ACC112 (cell line): ENCODE measurements around the gene MTMR6.

ENCODE experiments used
- H2AFZ ChIP-seq: fragments of 200-600 bp; sonication (generic); one replicate; pipeline ENCODE4 v1.6.0; 2017; ENCODE audit warnings: antibody characterized with exemption, low read length; ENCODE audit not compliant: unreplicated experiment
- H3K27ac ChIP-seq: fragments of 200-600 bp; sonication (generic); 2 replicates; pipeline ENCODE4 v1.5.1; 2014; ENCODE audit warnings: low read depth, mild to moderate bottlenecking, antibody characterized with exemption, low read length, moderate library complexity
- H3K27me3 ChIP-seq: fragments of 200-600 bp; sonication (generic); 2 replicates; pipeline ENCODE4 v1.6.1; 2014; ENCODE audit warnings: mild to moderate bottlenecking, antibody characterized with exemption, low read length, moderate library complexity, mixed read lengths; ENCODE audit not compliant: insufficient read depth
- H3K36me3 ChIP-seq: fragments of 200-600 bp; sonication (generic); 2 replicates; pipeline ENCODE4 v1.6.1; 2016; ENCODE audit warnings: mild to moderate bottlenecking, antibody characterized with exemption, low read length, moderate library complexity, mixed read lengths; ENCODE audit not compliant: insufficient read depth
- H3K4me1 ChIP-seq: fragments of 200-600 bp; sonication (generic); one replicate; pipeline ENCODE4 v1.6.1; 2016; ENCODE audit warnings: low read length, mixed read lengths; ENCODE audit not compliant: insufficient read depth, unreplicated experiment, control insufficient read depth
- H3K4me3 ChIP-seq: fragments of 200-600 bp; sonication (generic); 2 replicates; pipeline ENCODE4 v1.5.1; 2014; ENCODE audit warnings: mild to moderate bottlenecking, low read depth, low read length
- H3K79me2 ChIP-seq: fragments of 200-600 bp; sonication (generic); one replicate; pipeline ENCODE4 v1.6.0; 2016; ENCODE audit warnings: low read length; ENCODE audit not compliant: control insufficient read depth, unreplicated experiment, insufficient read depth

MTMR6 gene

GRCh38 chr13:25301347-25302113, 14.2 kb upstream of the MTMR6 start, which contains the start of gene NUP58:
NUP58 (plus strand) TSS chr13:25301625; CDS start chr13:25301774, 149 bp downstream.
- Histone ChIP-seq H3K4me3 (peak within 1 kb of the TSS; percentile 88), H3K27ac (peak within 1 kb of the TSS; percentile 90), H3K4me1 (peaks cover 18% of the 10 kb centered on the region), H3K27me3 (peaks cover 5% of the 10 kb centered on the region), H3K79me2 (peaks cover 46% of the 10 kb centered on the region), H3K36me3 (peaks cover 15% of the 10 kb centered on the region), H2AFZ (peak within 1 kb of the TSS; percentile 91)

GRCh38 chr13:25300861-25301346, 13.6 kb upstream of the MTMR6 start:
- H3K36me3 ChIP-seq: peaks cover 15% of the 10 kb centered on the region
- peak overlapping the region; percentile 88 for H3K4me3 ChIP-seq
- H2AFZ ChIP-seq: peak overlapping the region; percentile 91
- H3K27me3 ChIP-seq: peaks cover 12% of the 10 kb centered on the region
- peak overlapping the region; percentile 90 for H3K27ac ChIP-seq
- H3K79me2 ChIP-seq: peaks cover 40% of the 10 kb centered on the region
- peaks cover 18% of the 10 kb centered on the region for H3K4me1 ChIP-seq

GRCh38 chr13:25295701-25296100, 8.4 kb upstream of the MTMR6 start:
- Histone ChIP-seq H3K79me2 (no peaks in the 10 kb centered on the region), H3K4me1 (no peaks in the 10 kb centered on the region), H2AFZ (no peak overlapping the region), H3K4me3 (no peak overlapping the region), H3K36me3 (no peaks in the 10 kb centered on the region), H3K27me3 (peaks cover 17% of the 10 kb centered on the region), H3K27ac (no peak overlapping the region)

- Histone ChIP-seq H3K4me1 (no peaks in the 10 kb centered on the region), H3K79me2 (no peaks in the 10 kb centered on the region), H3K27ac (no peak overlapping the region), H3K27me3 (peaks cover 17% of the 10 kb centered on the region), H2AFZ (no peak overlapping the region), H3K36me3 (no peaks in the 10 kb centered on the region), H3K4me3 (no peak overlapping the region)
Measured at GRCh38 chr13:25295228-25295627, 7.9 kb upstream of the MTMR6 start.

GRCh38 chr13:25292301-25292700, 5.0 kb upstream of the MTMR6 start:
- no peaks in the 10 kb centered on the region for H3K79me2 ChIP-seq
- H3K4me3 ChIP-seq: no peak overlapping the region
- H3K36me3 ChIP-seq: no peaks in the 10 kb centered on the region
- peaks cover 3% of the 10 kb centered on the region for H3K4me1 ChIP-seq
- H3K27me3 ChIP-seq: peaks cover 17% of the 10 kb centered on the region
- no peak overlapping the region for H3K27ac ChIP-seq
- H2AFZ ChIP-seq: no peak overlapping the region

- H3K4me1 ChIP-seq: peaks cover 3% of the 10 kb centered on the region
- no peak overlapping the region for H2AFZ ChIP-seq
- no peaks in the 10 kb centered on the region for H3K36me3 ChIP-seq
- peaks cover 13% of the 10 kb centered on the region for H3K27me3 ChIP-seq
- H3K4me3 ChIP-seq: no peak overlapping the region
- H3K27ac ChIP-seq: no peak overlapping the region
- no peaks in the 10 kb centered on the region for H3K79me2 ChIP-seq
Measured at GRCh38 chr13:25291691-25292090, 4.4 kb upstream of the MTMR6 start.

- Histone ChIP-seq H3K36me3 (no peaks in the 10 kb centered on the region), H3K4me1 (peaks cover 3% of the 10 kb centered on the region), H3K4me3 (no peak overlapping the region), H3K79me2 (peaks cover 26% of the 10 kb centered on the region), H3K27ac (no peak overlapping the region), H3K27me3 (no peaks in the 10 kb centered on the region), H2AFZ (no peak overlapping the region)
Measured at GRCh38 chr13:25288966-25289365, 1.7 kb upstream of the MTMR6 start.

GRCh38 chr13:25286308-25286968, 850 bp downstream of the MTMR6 start:
- Histone ChIP-seq H3K36me3 (no peaks in the 10 kb centered on the region), H3K4me1 (peaks cover 3% of the 10 kb centered on the region), H3K4me3 (peak overlapping the region; percentile 93)

GRCh38 chr13:25281935-25282332, 5.4 kb downstream of the MTMR6 start:
- no peaks in the 10 kb centered on the region for H3K36me3 ChIP-seq
- no peaks in the 10 kb centered on the region for H3K27me3 ChIP-seq
- no peak overlapping the region for H3K27ac ChIP-seq
- peaks cover 3% of the 10 kb centered on the region for H3K4me1 ChIP-seq
- H2AFZ ChIP-seq: no peak overlapping the region
- peaks cover 86% of the 10 kb centered on the region for H3K79me2 ChIP-seq
- H3K4me3 ChIP-seq: no peak overlapping the region

More at GRCh38 chr13:25286308-25286968, 850 bp downstream of the MTMR6 start:
- Histone ChIP-seq H2AFZ (peak overlapping the region; percentile 96), H3K27me3 (no peaks in the 10 kb centered on the region), H3K27ac (peak overlapping the region; percentile 79), H3K79me2 (peaks cover 49% of the 10 kb centered on the region)

- peaks cover 90% of the 10 kb centered on the region for H3K79me2 ChIP-seq
- peaks cover 4% of the 10 kb centered on the region for H3K4me1 ChIP-seq
- H3K27me3 ChIP-seq: no peaks in the 10 kb centered on the region
- no peak overlapping the region for H2AFZ ChIP-seq
- no peak overlapping the region for H3K27ac ChIP-seq
- no peak overlapping the region for H3K4me3 ChIP-seq
- H3K36me3 ChIP-seq: no peaks in the 10 kb centered on the region
Measured at GRCh38 chr13:25281193-25281934, 5.9 kb downstream of the MTMR6 start.
